ENCODE measurements around the gene RBFOX2.

Gene RBFOX2

GRCh38 chr22:35971456-35972119 lies 57.0 kb downstream of the RBFOX2 start:
- DNase-seq, result no peak

DNA sequence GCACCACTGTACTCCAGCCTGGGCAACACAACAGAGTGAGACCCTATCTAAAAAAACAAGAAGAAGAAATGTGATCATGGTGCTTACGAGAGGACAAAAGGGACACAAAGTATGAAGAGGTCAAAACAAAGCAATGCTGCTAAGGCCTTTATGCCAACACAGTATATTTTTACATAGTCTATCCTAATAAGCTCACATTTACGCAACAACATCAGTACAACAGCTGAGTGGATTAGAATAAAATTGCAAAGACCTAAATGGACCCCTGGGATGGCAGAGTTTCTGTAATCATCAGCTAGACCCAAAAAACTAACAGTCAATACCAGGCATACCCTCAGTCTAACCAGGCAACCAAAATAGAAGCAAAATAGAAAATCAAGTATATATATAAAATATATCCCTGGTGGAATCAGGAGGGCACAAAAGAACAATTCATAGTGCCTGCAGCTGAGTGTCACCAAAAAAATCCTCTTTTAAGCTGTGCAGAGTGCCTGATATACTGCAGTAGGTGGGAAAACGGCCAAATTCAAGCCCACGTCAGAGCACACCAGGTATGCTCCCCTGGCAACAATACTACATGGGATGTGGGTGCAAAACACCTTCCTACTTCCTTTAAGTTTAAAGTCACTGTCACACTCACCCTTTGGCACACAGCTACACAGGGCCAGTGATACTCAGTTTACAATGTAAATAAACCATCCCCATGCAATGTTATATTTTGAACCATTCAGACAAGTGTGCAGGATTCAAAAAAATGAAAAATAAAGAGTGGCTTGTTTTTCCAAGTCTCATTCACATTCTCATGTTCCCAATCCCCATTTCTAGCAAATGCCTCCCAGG lies 57.8 kb downstream of the RBFOX2 start:
- DNase-seq, result no peak

- DNase-seq, result no peak
Observed at GRCh38 chr22:35967046-35967397, 61.6 kb downstream of the RBFOX2 start.

DNA sequence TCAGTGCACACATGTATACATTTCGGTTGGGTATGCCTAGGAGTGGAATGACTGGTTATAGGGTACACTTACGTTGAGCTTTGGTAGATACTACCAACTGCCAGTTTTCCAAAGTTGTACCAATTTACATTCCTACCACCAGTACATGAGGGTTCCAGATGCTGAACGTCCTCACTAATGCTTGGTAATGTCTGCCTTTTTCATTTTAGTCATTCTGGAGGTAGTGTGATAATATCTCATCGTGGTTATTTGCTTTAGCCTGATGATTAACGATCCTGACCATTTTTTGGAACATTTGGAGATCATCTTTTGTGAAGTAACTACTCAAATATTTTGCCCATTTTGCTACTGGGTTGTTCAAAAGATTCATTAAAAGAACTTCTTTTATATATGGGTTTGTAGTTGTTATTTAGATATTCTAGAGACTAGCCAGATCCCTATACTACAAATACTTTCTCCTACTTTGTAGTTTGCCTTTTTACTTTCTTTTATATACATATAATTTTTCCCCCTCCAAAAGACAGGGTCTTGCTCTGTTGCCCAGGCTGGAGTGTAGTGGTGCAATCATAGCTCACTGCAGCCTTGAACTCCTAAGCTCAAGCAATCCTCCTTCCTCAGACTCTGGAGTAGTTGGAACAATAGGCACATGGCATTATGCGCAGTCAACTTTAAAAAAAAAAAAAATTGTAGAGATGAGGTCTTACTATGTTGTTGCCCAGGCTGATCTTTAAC lies 62.1 kb downstream of the RBFOX2 start:
- DNase-seq, result no peak

DNA sequence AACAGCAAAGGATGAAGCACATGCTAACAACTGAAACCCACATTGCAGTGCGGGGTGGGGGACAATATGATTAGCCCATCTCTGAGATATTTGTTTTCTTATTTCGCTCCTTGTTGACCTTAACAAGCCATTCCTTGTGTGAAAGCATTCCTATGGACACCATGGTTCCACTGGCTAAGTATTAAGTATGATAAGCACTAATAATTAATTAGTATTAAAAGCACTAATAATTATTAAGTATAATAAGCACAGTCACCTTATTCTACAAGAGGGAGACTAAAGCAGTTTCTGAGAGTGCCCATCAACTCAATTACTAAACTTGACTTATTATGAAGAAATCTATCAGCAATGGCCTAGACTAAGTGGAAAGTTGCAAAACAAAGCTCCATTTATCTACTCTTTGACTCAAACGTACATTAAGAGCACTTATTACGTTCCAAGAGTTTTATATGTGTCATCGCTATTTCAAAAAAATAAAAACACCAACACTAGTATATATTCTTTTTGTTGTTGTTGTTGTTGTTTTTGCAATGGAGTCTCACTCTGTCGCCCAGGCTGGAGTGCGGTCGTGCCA lies 65.3 kb downstream of the RBFOX2 start:
- no peak for DNase-seq

GRCh38 chr22:35961480-35962295 lies 66.9 kb downstream of the RBFOX2 start:
- no peak for DNase-seq

DNA sequence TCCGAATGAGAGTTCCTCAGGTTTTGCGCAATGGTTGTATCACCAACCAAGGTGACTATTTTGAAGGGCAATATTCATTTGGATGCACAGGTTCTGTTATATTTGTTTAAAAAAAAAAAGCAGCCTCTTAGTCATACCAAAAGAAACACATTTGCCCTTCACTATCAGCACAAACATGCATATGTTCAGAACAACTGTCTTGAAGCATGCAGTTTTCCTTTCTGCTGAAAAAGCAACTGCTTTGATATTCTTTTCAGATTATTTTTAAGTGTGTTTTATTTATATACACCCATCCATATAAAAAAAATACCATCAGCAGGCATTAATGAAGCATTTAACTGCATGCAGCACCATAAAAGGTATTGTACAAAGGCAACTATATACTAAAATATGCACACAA lies 67.8 kb downstream of the RBFOX2 start:
- DNase-seq, result no peak

DNA sequence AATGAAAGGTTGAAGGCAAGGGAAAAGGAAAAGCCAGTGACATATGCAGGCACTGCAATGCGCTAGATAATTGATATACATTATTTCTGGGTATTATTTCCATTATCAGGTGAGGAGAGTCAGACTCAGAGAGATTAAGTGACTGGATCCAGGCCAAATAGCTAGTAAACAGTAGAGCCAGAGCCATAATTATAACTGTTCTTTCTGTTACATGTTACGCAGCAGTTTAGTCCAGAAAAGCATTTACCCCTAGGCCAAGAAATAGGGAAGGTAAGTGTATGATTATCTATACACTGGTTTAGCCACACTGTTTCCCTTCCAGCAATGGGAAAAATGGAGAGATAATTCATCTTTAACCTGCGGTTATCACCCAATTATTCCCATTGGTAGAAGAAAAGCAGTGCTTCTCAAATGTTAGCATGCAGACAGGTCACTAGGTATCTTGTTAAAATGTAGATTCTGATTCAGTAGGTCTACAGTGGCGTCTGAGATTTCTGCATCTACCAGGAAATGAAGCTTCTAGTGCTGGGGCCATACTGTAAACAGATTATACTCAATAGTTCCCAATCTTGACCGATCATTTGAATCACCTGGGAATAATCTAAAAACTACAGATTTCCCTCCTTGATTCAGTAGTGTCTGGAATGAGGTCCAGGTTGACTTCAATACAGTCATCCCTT lies 69.4 kb downstream of the RBFOX2 start:
- no peak for DNase-seq

- no peak for DNase-seq
Observed at GRCh38 chr22:35958334-35958733, 70.3 kb downstream of the RBFOX2 start.

DNA sequence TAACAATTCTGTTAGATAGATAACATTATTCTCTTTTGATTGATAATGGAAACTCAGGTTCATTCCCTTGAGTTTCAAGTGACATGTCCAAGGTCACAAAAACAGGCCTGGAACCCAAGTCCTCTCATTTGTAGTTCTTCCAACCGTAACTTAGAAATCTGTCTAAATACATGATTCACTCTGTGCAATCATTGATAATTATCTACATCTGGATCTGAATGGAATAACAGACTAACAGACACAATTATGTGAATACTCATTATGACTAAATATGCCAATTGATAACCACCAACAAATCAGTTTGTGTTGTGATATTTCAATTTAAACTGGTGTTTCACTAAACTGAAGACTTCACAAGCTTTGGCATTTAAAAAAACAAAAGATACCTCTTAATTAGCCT lies 71.0 kb downstream of the RBFOX2 start:
- DNase-seq, result no peak

DNA sequence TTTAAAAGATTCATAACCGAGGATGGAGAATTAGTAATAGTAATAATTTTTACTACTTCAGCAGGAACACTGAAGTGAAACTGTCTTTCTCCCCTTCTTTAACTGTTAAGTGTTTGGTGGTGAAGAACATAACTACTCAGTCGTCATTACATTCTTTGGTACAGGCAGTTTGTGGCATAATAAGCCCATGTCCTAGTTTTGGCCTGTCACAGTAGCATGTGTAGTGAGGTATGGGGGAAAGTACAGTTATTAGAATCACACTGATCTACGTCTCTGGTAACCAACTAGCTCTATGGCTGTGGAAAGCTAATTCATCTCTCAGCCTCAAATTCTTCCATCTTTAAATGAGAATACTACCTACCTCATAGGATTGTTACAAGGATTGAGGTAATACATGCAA lies 71.8 kb downstream of the RBFOX2 start:
- no peak for DNase-seq

GRCh38 chr22:35955546-35955945 lies 73.1 kb downstream of the RBFOX2 start:
- DNase-seq, result no peak

DNA sequence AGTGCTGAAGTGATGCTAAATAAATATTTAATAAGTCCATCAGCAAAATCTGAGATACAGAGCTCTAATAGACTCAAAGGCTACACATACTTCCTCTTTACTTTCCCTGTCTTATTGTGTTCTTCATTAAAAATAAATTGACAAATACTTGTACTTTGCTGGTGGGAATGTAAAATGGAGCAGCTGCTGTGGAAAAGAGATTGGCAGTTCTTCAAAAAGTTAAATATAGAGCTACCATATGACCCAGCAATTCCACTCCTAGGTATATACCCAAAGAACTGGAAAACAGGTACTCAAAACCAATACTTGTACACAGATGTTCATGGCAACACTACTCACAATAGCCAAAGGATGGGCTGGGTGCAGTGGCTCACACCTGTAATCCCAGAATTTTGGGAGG lies 76.0 kb downstream of the RBFOX2 start:
- DNase-seq, result no peak

DNA sequence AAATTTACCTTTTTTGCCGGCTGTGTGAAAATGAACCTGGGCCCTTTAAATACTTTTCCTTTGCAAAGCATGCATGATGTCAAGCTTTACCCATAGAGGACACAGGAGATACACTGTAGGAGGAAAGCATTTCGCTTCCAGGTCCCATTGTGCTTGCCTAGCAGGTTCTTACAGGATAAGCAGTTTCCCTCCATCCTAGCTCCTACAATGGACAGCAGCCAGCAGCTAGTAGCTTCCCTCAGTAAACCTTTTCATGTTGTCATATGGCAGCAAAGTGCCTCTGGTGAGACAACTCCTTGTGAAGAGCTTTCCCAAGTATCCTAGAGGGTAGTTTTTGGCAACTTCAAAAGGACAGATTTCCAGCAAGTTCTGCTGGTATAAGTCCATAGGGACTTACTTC lies 78.4 kb downstream of the RBFOX2 start:
- DNase-seq, result no peak

DNA sequence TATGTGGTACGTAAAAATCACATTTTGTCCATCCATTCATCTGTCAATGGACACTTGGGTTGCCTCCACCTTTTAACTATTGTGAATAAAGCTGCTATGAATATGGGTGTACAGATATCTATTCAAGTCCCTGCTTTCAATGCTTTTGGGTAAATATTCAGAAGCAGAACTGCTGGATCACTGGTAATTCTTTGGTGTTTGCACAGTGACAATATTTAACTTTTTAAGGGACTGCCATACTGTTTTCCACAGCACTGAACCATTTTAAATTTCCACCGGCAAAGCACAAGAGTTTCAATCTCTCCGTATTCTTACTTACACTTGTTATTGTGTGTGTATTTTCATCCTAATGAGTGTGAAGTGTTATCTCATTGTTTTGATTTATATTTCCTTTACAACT lies 79.4 kb downstream of the RBFOX2 start:
- DNase-seq, result no peak

- no peak for DNase-seq
Observed at GRCh38 chr22:35947794-35948425, 80.7 kb downstream of the RBFOX2 start.

DNA sequence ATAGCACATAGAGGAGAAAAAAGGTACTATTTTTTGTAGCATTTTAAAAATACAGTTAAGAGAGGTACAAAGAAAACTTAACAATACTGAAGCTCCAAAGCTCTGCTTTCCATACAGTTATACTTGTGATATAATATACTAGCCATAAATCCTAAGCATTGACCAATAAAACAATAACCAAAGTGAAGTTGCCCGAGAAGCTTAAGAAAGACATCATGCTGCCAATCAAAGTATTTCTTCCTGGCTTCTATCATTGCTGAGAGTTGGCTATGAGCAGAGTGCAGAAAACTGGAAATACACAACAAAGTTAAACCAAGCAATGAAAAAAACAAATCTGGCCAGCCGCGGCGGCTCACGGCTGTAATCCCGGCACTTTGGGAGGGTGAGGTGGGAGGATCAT lies 84.2 kb downstream of the RBFOX2 start:
- no peak for DNase-seq

GRCh38 chr22:35940166-35940565 lies 88.5 kb downstream of the RBFOX2 start:
- DNase-seq, result no peak

DNA sequence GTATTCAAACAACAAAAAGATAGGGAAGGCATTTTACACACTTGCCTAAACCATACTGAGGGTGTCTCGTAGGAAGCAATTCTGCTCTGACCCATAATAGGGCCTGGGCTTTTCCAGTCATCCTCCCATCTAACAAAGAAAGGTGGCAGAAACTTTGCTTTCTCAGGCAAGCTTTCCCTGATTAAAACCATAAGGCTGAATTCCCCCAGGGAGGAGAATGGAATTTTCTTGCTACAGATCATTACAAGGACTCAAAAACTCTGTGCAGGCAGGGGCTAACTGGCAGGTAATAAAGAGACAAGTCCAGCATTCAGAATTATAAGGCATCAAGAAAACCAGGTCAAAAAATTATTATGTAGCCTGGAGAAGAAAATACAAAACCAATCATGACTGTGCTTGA lies 90.4 kb downstream of the RBFOX2 start:
- DNase-seq, result no peak

GRCh38 chr22:35930933-35931332 lies 97.7 kb downstream of the RBFOX2 start:
- DNase-seq, result no peak

GRCh38 chr22:35928285-35928798 lies 100.3 kb downstream of the RBFOX2 start:
- no peak for DNase-seq
